ENCODE data around the gene IDI1.

IDI1 gene

GRCh38 chr10:1090696-1091095 is 41.8 kb upstream of the IDI1 start:
- Histone ChIP-seq H3K27me3 (ENCODE audit: insufficient read depth, poor library complexity, severe bottlenecking) (no peaks in the 10 kb centered on the region), H3K27ac (replicated peaks) (no peak overlapping the region), H3K4me3 (replicated peaks; ENCODE audit: insufficient read depth, low read length) (no peak overlapping the region)
- TF ChIP-seq, protein P1, sequence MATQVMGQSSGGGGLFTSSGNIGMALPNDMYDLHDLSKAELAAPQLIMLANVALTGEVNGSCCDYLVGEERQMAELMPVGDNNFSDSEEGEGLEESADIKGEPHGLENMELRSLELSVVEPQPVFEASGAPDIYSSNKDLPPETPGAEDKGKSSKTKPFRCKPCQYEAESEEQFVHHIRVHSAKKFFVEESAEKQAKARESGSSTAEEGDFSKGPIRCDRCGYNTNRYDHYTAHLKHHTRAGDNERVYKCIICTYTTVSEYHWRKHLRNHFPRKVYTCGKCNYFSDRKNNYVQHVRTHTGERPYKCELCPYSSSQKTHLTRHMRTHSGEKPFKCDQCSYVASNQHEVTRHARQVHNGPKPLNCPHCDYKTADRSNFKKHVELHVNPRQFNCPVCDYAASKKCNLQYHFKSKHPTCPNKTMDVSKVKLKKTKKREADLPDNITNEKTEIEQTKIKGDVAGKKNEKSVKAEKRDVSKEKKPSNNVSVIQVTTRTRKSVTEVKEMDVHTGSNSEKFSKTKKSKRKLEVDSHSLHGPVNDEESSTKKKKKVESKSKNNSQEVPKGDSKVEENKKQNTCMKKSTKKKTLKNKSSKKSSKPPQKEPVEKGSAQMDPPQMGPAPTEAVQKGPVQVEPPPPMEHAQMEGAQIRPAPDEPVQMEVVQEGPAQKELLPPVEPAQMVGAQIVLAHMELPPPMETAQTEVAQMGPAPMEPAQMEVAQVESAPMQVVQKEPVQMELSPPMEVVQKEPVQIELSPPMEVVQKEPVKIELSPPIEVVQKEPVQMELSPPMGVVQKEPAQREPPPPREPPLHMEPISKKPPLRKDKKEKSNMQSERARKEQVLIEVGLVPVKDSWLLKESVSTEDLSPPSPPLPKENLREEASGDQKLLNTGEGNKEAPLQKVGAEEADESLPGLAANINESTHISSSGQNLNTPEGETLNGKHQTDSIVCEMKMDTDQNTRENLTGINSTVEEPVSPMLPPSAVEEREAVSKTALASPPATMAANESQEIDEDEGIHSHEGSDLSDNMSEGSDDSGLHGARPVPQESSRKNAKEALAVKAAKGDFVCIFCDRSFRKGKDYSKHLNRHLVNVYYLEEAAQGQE (IDR thresholded peaks at IDR 0.05; ENCODE audit: insufficient replicate concordance, low read depth): no peak
- no peak for TF ChIP-seq CTCF (IDR thresholded peaks at IDR 0.05; ENCODE audit: insufficient read depth, low read length)
- TF ChIP-seq POLR2AphosphoS5 (IDR thresholded peaks at IDR 0.05; ENCODE audit: low read depth): no peak
- no peak for TF ChIP-seq GABPA (IDR thresholded peaks at IDR 0.05; ENCODE audit: low read depth)
- TF ChIP-seq SPI1 (IDR thresholded peaks at IDR 0.05; ENCODE audit: borderline replicate concordance, low read depth): no peak
- no peak for DNase-seq (ENCODE audit: low read depth in 1 of 2, low spot score in 1 of 2)

DNA sequence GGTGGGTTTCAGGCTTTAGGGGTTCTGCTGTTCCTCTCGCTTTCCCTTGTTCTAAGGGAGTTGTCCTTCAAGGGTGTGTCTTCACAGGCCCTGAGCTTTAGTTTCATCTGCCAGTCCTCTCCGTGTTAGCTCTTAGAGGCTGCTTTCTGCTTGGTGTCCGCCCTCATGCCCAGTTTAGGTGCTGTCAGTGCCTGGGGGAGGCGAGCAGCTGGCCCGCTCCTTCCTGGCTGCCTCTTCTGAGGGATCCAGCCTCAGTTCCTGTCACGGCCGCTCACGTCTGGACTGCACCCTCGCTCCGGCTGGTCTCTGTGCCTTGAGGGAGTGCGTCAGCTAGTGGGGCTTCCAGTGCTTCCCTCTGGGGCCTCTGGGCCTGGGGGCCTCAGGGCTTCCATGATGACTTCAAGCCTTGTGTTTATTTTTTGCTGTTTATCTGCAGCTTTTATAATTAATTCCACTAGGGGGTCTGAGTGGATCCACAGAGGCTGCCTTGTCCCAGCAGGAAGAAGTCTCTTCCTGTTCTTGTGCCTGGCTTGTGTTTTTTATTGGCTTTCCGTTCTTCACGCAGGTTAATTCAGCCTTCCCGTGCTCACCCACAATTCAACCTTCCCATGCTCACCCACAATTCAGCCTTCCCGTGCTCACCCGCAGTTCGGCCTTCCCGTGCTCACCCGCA is 40.2 kb upstream of the IDI1 start:
- DNase-seq (ENCODE audit: low read depth in 1 of 2, low spot score in 1 of 2): no peak
- TF ChIP-seq SPI1 (IDR thresholded peaks at IDR 0.05; ENCODE audit: borderline replicate concordance, low read depth) (no peak), CTCF (IDR thresholded peaks at IDR 0.05; ENCODE audit: insufficient read depth, low read length) (no peak), POLR2AphosphoS5 (IDR thresholded peaks at IDR 0.05; ENCODE audit: low read depth) (no peak), GABPA (IDR thresholded peaks at IDR 0.05; ENCODE audit: low read depth) (no peak)
- TF ChIP-seq, protein P1 (IDR thresholded peaks at IDR 0.05; ENCODE audit: insufficient replicate concordance, low read depth): no peak
- H3K4me3 ChIP-seq (replicated peaks; ENCODE audit: insufficient read depth, low read length): no peak overlapping the region
- no peak overlapping the region for H3K27ac ChIP-seq (replicated peaks)
- no peaks in the 10 kb centered on the region for H3K27me3 ChIP-seq (ENCODE audit: insufficient read depth, poor library complexity, severe bottlenecking)

DNA sequence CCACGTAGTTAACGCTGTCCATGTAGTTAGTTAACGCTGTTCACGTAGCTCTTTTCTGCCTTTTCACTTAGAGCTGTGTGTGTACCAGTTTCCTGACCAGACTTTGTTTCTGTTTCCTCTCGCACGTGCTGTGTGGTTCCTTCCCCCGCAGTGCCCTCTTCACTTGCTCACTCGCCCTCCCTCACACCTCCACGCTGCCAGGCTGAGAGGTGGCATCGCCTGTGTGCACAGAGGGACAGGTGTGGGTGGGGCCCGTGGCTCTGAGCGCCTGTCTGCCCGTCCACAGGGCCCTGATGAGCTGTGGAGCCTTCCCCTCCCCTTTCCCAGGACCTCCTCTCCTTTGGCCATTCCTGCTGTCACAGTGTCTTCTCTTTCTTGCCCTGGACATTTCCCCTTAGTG is 37.9 kb upstream of the IDI1 start:
- Histone ChIP-seq H3K4me3 (replicated peaks; ENCODE audit: insufficient read depth, low read length) (no peak overlapping the region), H3K27ac (replicated peaks) (no peak overlapping the region), H3K27me3 (ENCODE audit: insufficient read depth, poor library complexity, severe bottlenecking) (no peaks in the 10 kb centered on the region)
- TF ChIP-seq CTCF (IDR thresholded peaks at IDR 0.05; ENCODE audit: insufficient read depth, low read length) (no peak), SPI1 (IDR thresholded peaks at IDR 0.05; ENCODE audit: borderline replicate concordance, low read depth) (no peak), POLR2AphosphoS5 (IDR thresholded peaks at IDR 0.05; ENCODE audit: low read depth) (no peak), GABPA (IDR thresholded peaks at IDR 0.05; ENCODE audit: low read depth) (no peak)
- TF ChIP-seq, protein P1 (IDR thresholded peaks at IDR 0.05; ENCODE audit: insufficient replicate concordance, low read depth): no peak
- no peak for DNase-seq (ENCODE audit: low read depth in 1 of 2, low spot score in 1 of 2)

Measured in HL-60 (cell line).